Mesothelial cell of epicardium (in vitro differentiated cells): ENCODE results near the gene PAN2. TPM values are rescaled to one million over a fixed set of nuclear protein-coding genes. Genes with fewer than 3 reads are reported as not detected.
"Not testable (repeated sequence)": the region's sequence is repeated elsewhere in the genome, so short reads cannot be mapped to it uniquely, and the experiment has no call there.

Experiments
- DNase-seq, 2 experiments: peaks; one replicate each; pipeline ENCODE4 v3.0.0; 2021; ENCODE audit warnings: low spot score in 2 of 2; ENCODE audit not compliant: unreplicated experiment in 2 of 2
- H3K27ac Mint-ChIP-seq: 2 replicates; pipeline ENCODE4 v1.8.0; 2021; ENCODE audit warnings: mixed read lengths
- H3K27me3 Mint-ChIP-seq: 2 replicates; pipeline ENCODE4 v1.8.0; 2021; ENCODE audit warnings: low read depth, mixed read lengths
- H3K36me3 Mint-ChIP-seq: 2 replicates; pipeline ENCODE4 v1.8.0; 2021; ENCODE audit warnings: mixed read lengths
- H3K4me1 Mint-ChIP-seq: 2 replicates; pipeline ENCODE4 v1.8.0; 2021; ENCODE audit warnings: mixed read lengths
- H3K4me3 Mint-ChIP-seq: 2 replicates; pipeline ENCODE4 v1.8.0; 2021; ENCODE audit warnings: mild to moderate bottlenecking, moderate library complexity, mixed read lengths
- H3K9me3 Mint-ChIP-seq: 2 replicates; pipeline ENCODE4 v1.8.0; 2021; ENCODE audit warnings: mixed read lengths
- total RNA-seq: library from RNA; stranded (reverse); gene quantifications from 3 replicates; pipeline ENCODE4 v1.2.1, GENCODE V29; 2021
- TF ChIP-seq, protein P1 (sequence below): fragments of 200-600 bp; sonication (generic); IDR thresholded peaks from one replicate; pipeline ENCODE4 v1.5.0; 2021; ENCODE audit warnings: antibody characterized with exemption; ENCODE audit not compliant: unreplicated experiment

PAN2 gene
- total RNA-seq, 1 donor from 2014 or later: 66.4 TPM

DNA sequence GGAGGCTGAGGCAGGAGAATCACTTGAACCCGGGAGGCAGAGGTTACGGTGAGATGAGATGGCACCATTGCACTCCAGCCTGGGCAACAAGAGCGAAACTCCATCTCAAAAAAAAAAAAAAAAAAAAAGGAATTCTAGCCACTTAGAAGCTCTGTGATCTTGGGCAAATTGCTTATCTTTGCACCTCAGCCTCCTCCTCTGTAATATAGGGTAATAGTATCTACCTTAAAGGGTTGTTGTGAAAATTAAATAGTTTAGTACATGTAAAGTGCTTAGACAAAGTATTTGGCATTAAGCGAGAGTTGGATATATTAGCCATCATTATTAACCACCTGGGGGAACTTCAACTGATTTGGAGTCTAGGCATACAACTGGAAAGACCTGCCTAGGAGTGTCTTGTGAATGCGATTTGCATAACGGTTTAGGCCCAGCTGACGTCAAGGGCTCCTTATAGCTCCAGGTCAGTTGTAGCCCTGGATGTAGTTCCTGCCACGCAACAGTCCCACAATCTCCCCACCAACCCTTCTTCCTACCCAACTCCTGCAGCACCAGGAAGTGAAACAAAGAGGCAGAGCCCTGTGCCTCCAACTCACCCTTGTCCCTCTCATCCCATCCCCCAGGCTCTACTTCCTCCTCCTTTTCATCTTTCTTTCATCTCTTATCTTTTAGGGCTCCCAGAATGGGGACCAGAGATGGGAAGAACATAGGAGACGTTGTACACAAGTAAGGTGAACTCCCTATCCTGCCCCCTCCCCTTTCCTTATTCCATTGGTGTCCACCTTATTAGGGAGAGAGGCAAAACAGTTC lies 2.8 kb upstream of the PAN2 start:
- no peak overlapping the region for H3K27ac Mint-ChIP-seq
- DNase-seq: no peak
- H3K36me3 Mint-ChIP-seq: no peaks in the 10 kb centered on the region
- H3K9me3 Mint-ChIP-seq: no peaks in the 10 kb centered on the region
- TF ChIP-seq, protein P1, sequence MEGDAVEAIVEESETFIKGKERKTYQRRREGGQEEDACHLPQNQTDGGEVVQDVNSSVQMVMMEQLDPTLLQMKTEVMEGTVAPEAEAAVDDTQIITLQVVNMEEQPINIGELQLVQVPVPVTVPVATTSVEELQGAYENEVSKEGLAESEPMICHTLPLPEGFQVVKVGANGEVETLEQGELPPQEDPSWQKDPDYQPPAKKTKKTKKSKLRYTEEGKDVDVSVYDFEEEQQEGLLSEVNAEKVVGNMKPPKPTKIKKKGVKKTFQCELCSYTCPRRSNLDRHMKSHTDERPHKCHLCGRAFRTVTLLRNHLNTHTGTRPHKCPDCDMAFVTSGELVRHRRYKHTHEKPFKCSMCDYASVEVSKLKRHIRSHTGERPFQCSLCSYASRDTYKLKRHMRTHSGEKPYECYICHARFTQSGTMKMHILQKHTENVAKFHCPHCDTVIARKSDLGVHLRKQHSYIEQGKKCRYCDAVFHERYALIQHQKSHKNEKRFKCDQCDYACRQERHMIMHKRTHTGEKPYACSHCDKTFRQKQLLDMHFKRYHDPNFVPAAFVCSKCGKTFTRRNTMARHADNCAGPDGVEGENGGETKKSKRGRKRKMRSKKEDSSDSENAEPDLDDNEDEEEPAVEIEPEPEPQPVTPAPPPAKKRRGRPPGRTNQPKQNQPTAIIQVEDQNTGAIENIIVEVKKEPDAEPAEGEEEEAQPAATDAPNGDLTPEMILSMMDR: no peak
- peaks cover 19% of the 10 kb centered on the region for H3K4me1 Mint-ChIP-seq
- H3K4me3 Mint-ChIP-seq: no peak overlapping the region
- no peaks in the 10 kb centered on the region for H3K27me3 Mint-ChIP-seq

DNA sequence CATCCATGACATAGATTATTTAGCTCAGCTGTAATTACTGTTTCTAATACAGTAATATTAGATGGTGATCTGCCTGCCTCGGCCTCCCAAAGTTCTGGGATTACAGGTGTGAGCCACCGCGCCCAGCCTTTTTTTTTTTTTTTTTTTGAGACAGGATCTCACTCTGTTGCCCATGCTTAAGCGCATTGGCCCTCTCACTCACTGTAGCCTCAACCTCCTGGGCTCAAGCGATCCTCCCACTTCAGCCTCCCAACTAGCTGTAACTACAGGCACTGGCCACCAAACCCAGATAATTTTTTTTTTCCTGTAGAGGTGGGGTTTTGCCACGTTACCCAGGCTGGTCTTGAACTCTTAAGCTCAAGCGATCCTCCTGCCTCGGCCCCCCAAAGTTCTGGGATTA lies 1.7 kb upstream of the PAN2 start:
- H3K4me1 Mint-ChIP-seq: peaks cover 19% of the 10 kb centered on the region
- not testable (repeated sequence) for H3K9me3 Mint-ChIP-seq, DNase-seq, H3K27me3 Mint-ChIP-seq, H3K36me3 Mint-ChIP-seq, H3K4me3 Mint-ChIP-seq, H3K27ac Mint-ChIP-seq

DNA sequence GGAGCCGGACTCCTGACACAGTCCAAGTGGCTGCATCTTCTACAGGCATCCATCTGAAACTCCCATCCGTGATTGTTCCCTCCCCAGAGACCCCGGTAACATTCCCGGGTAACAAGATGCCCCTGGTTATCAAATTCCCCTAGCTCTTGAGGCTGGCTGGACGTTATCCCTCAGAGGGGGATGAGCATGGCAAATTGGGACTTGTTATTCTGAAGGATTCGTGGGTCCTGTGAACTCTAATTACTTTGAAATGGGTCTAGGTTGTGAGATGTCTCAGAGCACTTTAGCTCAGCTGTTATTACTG lies 642 bp upstream of the PAN2 start:
- DNase-seq: no peak
- no peaks in the 10 kb centered on the region for H3K36me3 Mint-ChIP-seq
- H3K4me1 Mint-ChIP-seq: peaks cover 19% of the 10 kb centered on the region
- H3K27ac Mint-ChIP-seq: peak overlapping the region; percentile 100
- H3K27me3 Mint-ChIP-seq: no peaks in the 10 kb centered on the region
- peak overlapping the region; percentile 84 for H3K4me3 Mint-ChIP-seq
- no peaks in the 10 kb centered on the region for H3K9me3 Mint-ChIP-seq
- TF ChIP-seq, protein P1: peak; percentile 22

DNA sequence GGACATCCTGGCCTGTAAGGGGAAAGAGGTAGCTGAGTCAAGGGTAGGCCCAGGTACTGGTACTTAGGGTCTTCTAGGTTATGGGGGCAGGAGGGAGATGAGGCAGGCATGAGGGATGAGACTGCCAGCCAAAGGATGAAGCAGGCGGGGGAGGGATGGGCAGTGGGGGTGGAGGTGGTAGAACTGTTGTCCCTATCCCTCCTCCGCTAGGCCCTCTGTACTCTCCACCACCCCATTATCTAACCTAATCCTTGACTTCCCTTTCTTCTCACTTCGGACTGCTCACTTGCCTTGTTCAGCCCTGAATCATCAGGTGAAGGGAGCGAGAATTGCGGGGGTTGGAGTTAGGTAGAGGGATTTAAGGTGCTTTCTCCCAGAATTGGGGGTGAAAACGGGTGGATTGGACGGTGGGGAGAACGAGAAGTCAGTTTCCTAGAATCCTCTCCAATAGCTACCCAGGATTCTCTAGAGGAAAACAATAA lies 562 bp downstream of the PAN2 start:
- peaks cover 16% of the 10 kb centered on the region for H3K4me1 Mint-ChIP-seq

DNA sequence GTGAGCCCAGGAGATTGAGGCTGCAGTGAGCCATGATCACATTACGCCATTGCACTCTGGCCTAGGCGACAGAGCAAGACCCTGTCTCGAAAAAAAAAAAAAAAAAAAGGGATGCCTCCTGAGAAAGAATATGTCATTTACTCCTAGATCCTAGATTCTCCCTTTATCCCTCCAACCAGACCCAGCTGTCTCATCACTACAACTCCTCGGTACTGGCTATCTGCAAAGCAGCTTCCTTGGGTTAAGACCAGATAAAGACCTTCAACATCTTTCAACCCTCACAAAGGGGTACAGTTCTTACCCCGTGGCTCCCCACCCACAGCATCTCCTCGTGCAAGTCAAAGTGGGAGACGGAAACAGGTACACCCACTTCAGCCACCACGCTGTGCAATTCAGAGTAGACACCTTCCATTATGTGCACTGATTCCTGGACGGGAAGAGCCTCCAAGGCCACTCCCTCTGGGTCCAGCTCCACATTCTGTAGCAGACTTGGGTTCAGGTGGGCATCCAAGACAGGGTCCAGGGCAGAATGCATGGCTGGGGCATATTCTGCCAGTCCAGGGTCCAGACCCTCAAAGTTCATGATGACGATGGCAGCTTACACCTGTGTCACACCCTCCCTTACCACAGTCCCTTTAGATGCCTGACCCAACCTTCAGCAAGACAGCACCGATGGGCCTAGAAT lies 1.1 kb downstream of the PAN2 start:
- Mint-ChIP-seq H3K9me3 (no peaks in the 10 kb centered on the region), H3K27me3 (no peaks in the 10 kb centered on the region), H3K4me3 (peak overlapping the region; percentile 84), H3K27ac (peak overlapping the region; percentile 100), H3K36me3 (no peaks in the 10 kb centered on the region), H3K4me1 (peaks cover 16% of the 10 kb centered on the region)
- TF ChIP-seq, protein P1: no peak
- no peak for DNase-seq

More for the DNA sequence above, 562 bp downstream of the PAN2 start:
- H3K36me3 Mint-ChIP-seq: no peaks in the 10 kb centered on the region
- peak overlapping the region; percentile 100 for H3K27ac Mint-ChIP-seq
- H3K9me3 Mint-ChIP-seq: no peaks in the 10 kb centered on the region
- TF ChIP-seq, protein P1: no peak
- H3K27me3 Mint-ChIP-seq: no peaks in the 10 kb centered on the region
- DNase-seq: no peak
- H3K4me3 Mint-ChIP-seq: peak overlapping the region; percentile 84

DNA sequence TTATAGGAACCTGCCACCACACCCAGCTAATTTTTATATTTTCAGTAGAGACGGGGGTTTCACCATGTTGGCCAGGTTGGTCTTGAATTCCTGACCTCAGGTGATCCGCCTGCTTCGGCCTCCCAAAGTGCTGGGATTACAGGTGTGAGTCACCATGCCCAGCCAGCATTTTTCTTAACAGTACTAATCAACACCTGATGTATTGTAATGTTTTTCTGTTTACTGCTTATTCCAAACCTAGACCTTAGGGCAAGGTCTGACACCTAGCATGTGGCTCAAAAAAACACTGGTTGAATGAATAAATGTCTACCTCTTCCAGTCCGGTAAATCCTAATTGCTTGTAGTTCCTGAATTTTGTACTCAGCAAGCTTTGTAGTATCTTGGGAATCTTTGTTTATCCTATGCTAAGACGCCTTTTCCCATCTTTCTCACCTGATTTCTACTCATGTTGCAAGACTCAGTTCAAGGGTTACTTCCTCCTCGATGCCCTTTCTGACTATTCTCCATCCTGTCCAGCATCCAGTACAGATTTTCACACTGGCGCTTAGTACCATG lies 2.8 kb downstream of the PAN2 start:
- Mint-ChIP-seq H3K4me3 (no peak overlapping the region), H3K27me3 (no peaks in the 10 kb centered on the region), H3K4me1 (peaks cover 16% of the 10 kb centered on the region)

More for the DNA sequence above, 2.8 kb downstream of the PAN2 start:
- no peak for DNase-seq
- H3K36me3 Mint-ChIP-seq: peaks cover 1% of the 10 kb centered on the region
- no peak overlapping the region for H3K27ac Mint-ChIP-seq
- TF ChIP-seq, protein P1: no peak
- H3K9me3 Mint-ChIP-seq: no peaks in the 10 kb centered on the region
